Duodenal mucosa (tissue), 2 donors: Measurements from ENCODE around the gene ARHGEF4.
"Not testable (repeated sequence)": the region's sequence is repeated elsewhere in the genome, so short reads cannot be mapped to it uniquely, and the experiment has no call there.

Source experiments
- H3K27ac ChIP-seq: one replicate; pipeline ENCODE4 v1.7.0; 2013; ENCODE audit warnings: low read depth, low read length
- H3K27me3 ChIP-seq, 2 donors: one replicate each; pipeline ENCODE4 v1.7.0; 2013; ENCODE audit warnings: low read length in 2 of 2, control low read depth in 1 of 2; ENCODE audit not compliant: insufficient read depth in 2 of 2, control insufficient read depth in 1 of 2
- H3K36me3 ChIP-seq, 2 donors: one replicate each; pipeline ENCODE4 v1.7.0; 2013; ENCODE audit warnings: low read length in 2 of 2, control low read depth in 1 of 2; ENCODE audit not compliant: insufficient read depth in 2 of 2, control insufficient read depth in 1 of 2
- H3K4me1 ChIP-seq, 2 donors: one replicate each; pipeline ENCODE4 v1.7.0; 2013; ENCODE audit warnings: low read length in 2 of 2, control low read depth in 1 of 2; ENCODE audit not compliant: insufficient read depth in 2 of 2, control insufficient read depth in 1 of 2
- H3K4me3 ChIP-seq, 2 donors: one replicate each; pipeline ENCODE4 v1.7.0; 2013; ENCODE audit warnings: low read length in 2 of 2, low read depth in 1 of 2
- H3K9ac ChIP-seq, 2 donors: one replicate each; pipeline ENCODE4 v1.7.0; 2013; ENCODE audit warnings: low read length in 2 of 2, low read depth in 1 of 2
- H3K9me3 ChIP-seq, 2 donors: one replicate each; pipeline ENCODE4 v1.7.0; 2013; ENCODE audit warnings: low read length in 2 of 2, control low read depth in 1 of 2; ENCODE audit not compliant: control insufficient read depth in 1 of 2

Gene ARHGEF4

GRCh38 chr2:130899306-130899705 is 62.6 kb downstream of the ARHGEF4 start:
- no peaks in the 10 kb centered on the region for H3K27me3 ChIP-seq
- no peaks in the 10 kb centered on the region for H3K36me3 ChIP-seq
- no peak overlapping the region for H3K27ac ChIP-seq
- no peaks in the 10 kb centered on the region for H3K4me1 ChIP-seq
- no peak overlapping the region for H3K4me3 ChIP-seq
- H3K9ac ChIP-seq = no peak overlapping the region
- no peaks in the 10 kb centered on the region for H3K9me3 ChIP-seq

GRCh38 chr2:130901061-130901460 is 64.3 kb downstream of the ARHGEF4 start:
- Histone ChIP-seq H3K4me1 (no peaks in the 10 kb centered on the region), H3K9me3 (peaks cover 0 to 2% of the 10 kb centered on the region in 2 donors), H3K4me3 (no peak overlapping the region), H3K27me3 (no peaks in the 10 kb centered on the region), H3K27ac (no peak overlapping the region), H3K9ac (no peak overlapping the region), H3K36me3 (no peaks in the 10 kb centered on the region)

- H3K9me3 ChIP-seq, H3K9ac ChIP-seq, H3K4me3 ChIP-seq: not testable (repeated sequence)
These were observed 64.9 kb downstream of the ARHGEF4 start for GRCh38 chr2:130901626-130902025.

GRCh38 chr2:130908832-130909231 is 72.1 kb downstream of the ARHGEF4 start:
- Histone ChIP-seq H3K4me1 (no peaks in the 10 kb centered on the region), H3K4me3 (no peak overlapping the region), H3K9me3 (peaks cover 0 to 3% of the 10 kb centered on the region in 2 donors), H3K9ac (no peak overlapping the region), H3K36me3 (no peaks in the 10 kb centered on the region), H3K27ac (no peak overlapping the region), H3K27me3 (no peaks in the 10 kb centered on the region)

More at GRCh38 chr2:130901626-130902025, 64.9 kb downstream of the ARHGEF4 start:
- not testable (repeated sequence) for H3K27ac ChIP-seq, H3K27me3 ChIP-seq, H3K36me3 ChIP-seq, H3K4me1 ChIP-seq

- peaks cover 0 to 11% of the 10 kb centered on the region in 2 donors for H3K27me3 ChIP-seq
- no peak overlapping the region for H3K27ac ChIP-seq
- H3K9ac ChIP-seq = no peak overlapping the region
- H3K4me1 ChIP-seq = no peaks in the 10 kb centered on the region
- H3K4me3 ChIP-seq = no peak overlapping the region
- no peaks in the 10 kb centered on the region for H3K36me3 ChIP-seq
- H3K9me3 ChIP-seq = peaks cover 0 to 3% of the 10 kb centered on the region in 2 donors
These were observed 74.2 kb downstream of the ARHGEF4 start for GRCh38 chr2:130910931-130911330.

GRCh38 chr2:130911482-130911881 is 74.8 kb downstream of the ARHGEF4 start:
- peaks cover 0 to 11% of the 10 kb centered on the region in 2 donors for H3K27me3 ChIP-seq
- H3K9ac ChIP-seq = no peak overlapping the region
- H3K36me3 ChIP-seq = no peaks in the 10 kb centered on the region
- H3K4me1 ChIP-seq = no peaks in the 10 kb centered on the region
- H3K9me3 ChIP-seq = no peaks in the 10 kb centered on the region
- H3K4me3 ChIP-seq = no peak overlapping the region
- H3K27ac ChIP-seq = no peak overlapping the region

- H3K27ac ChIP-seq = no peak overlapping the region
- H3K4me1 ChIP-seq = no peaks in the 10 kb centered on the region
- H3K9me3 ChIP-seq = no peaks in the 10 kb centered on the region
- H3K27me3 ChIP-seq = peaks cover 0 to 11% of the 10 kb centered on the region in 2 donors
- no peaks in the 10 kb centered on the region for H3K36me3 ChIP-seq
- H3K9ac ChIP-seq = no peak overlapping the region
- no peak overlapping the region for H3K4me3 ChIP-seq
These were observed 75.3 kb downstream of the ARHGEF4 start for GRCh38 chr2:130911996-130912395.

- no peaks in the 10 kb centered on the region for H3K36me3 ChIP-seq
- no peaks in the 10 kb centered on the region for H3K9me3 ChIP-seq
- H3K4me1 ChIP-seq = no peaks in the 10 kb centered on the region
- H3K27ac ChIP-seq = no peak overlapping the region
- H3K4me3 ChIP-seq = no peak overlapping the region
- peaks cover 0 to 11% of the 10 kb centered on the region in 2 donors for H3K27me3 ChIP-seq
- no peak overlapping the region for H3K9ac ChIP-seq
These were observed 75.8 kb downstream of the ARHGEF4 start for GRCh38 chr2:130912471-130912870.

- H3K36me3 ChIP-seq = no peaks in the 10 kb centered on the region
- H3K9me3 ChIP-seq = no peaks in the 10 kb centered on the region
- H3K27ac ChIP-seq = no peak overlapping the region
- H3K9ac ChIP-seq = no peak overlapping the region
- no peak overlapping the region for H3K4me3 ChIP-seq
- H3K4me1 ChIP-seq = no peaks in the 10 kb centered on the region
- peaks cover 0 to 11% of the 10 kb centered on the region in 2 donors for H3K27me3 ChIP-seq
These were observed 77.2 kb downstream of the ARHGEF4 start for GRCh38 chr2:130913891-130914290.

- Histone ChIP-seq H3K9me3 (no peaks in the 10 kb centered on the region), H3K4me3 (no peak overlapping the region), H3K9ac (no peak overlapping the region), H3K4me1 (no peaks in the 10 kb centered on the region), H3K27ac (no peak overlapping the region), H3K36me3 (no peaks in the 10 kb centered on the region), H3K27me3 (peaks cover 0 to 11% of the 10 kb centered on the region in 2 donors)
These were observed 78.4 kb downstream of the ARHGEF4 start for GRCh38 chr2:130915149-130915548.
